A549 (cell line): ENCODE results near the gene FBXL4. TPM values are rescaled to one million over a fixed set of nuclear protein-coding genes. Genes with fewer than 3 reads are reported as not detected.

Experiments
- ATAC-seq, 2 experiments: fragments of 200-7000 bp in 1 of 2; fragments of >200 bp in 1 of 2; cut with Nextera tagmentation in 1 of 2; cut with Tn5 transposase in 1 of 2; 3 replicates each; pipeline versions ENCODE4 v1.8.0 to v1.9.1; 2018 to 2020; ENCODE audit warnings: mild to moderate bottlenecking in 1 of 2, moderate library complexity in 1 of 2
- CTCF ChIA-PET: fragments of 300-600 bp; sonication (Branson Sonifier 250); formaldehyde crosslinking; extraction: SDS; loops from one replicate; lab custom pipeline; 2021; ENCODE audit warnings: antibody characterized with exemption, inconsistent platforms; lab: Yijun Ruan, JAX
- POLR2A ChIA-PET: fragments of 350-600 bp; formaldehyde crosslinking; extraction: SDS; loops from one replicate; lab custom pipeline; 2021; ENCODE audit warnings: antibody characterized with exemption, inconsistent platforms; lab: Yijun Ruan, JAX
- DNase-seq, 2 experiments: peaks; one replicate each; pipeline versions ENCODE4 v3.0.0 to v3.0.0-alpha.2; 2011 to 2016; ENCODE audit warnings: low read depth in 1 of 2, low spot score in 1 of 2
- FAIRE-seq: peaks from 2 replicates; lab custom pipeline; 2011; peaks lifted over from hg19 to GRCh38; lab: Jason Lieb, UNC
- H3K27ac ChIP-seq, 2 experiments: fragments of >200 bp; sonication (Bioruptor Twin); formaldehyde crosslinking; 3 replicates each; pipeline ENCODE4 v1.5.1; 2016 to 2017
- H3K4me1 ChIP-seq: fragments of >200 bp; sonication (Bioruptor Twin); formaldehyde crosslinking; 3 replicates; pipeline ENCODE4 v1.6.1; 2016
- H3K4me2 ChIP-seq: fragments of >200 bp; sonication (Bioruptor Twin); formaldehyde crosslinking; 3 replicates; pipeline ENCODE4 v1.6.1; 2016
- H3K4me3 ChIP-seq: fragments of >200 bp; sonication (Bioruptor Twin); formaldehyde crosslinking; 3 replicates; pipeline ENCODE4 v1.5.1; 2016
- H3K9me3 ChIP-seq: fragments of >200 bp; sonication (Bioruptor Twin); formaldehyde crosslinking; 3 replicates; pipeline ENCODE4 v1.6.1; 2016
- ATOH8 ChIP-seq: fragments of 250-450 bp; sonication (Bioruptor Pico); IDR thresholded peaks from 2 replicates; pipeline ENCODE4 v1.5.0; 2020; ENCODE audit warnings: low read depth, mild to moderate bottlenecking, moderate library complexity
- CBX2 ChIP-seq: fragments of 200-600 bp; sonication (generic); IDR thresholded peaks from 2 replicates; pipeline ENCODE4 v1.6.1; 2016; ENCODE audit warnings: low read depth, mild to moderate bottlenecking, borderline replicate concordance
- CEBPB ChIP-seq, 2 experiments: fragments of >200 bp in 1 of 2; sonication (Bioruptor Twin) in 1 of 2; formaldehyde crosslinking in 1 of 2; IDR thresholded peaks; 2 replicates each; pipeline ENCODE4 v1.6.1; 2012 to 2016
- E2F6 ChIP-seq: IDR thresholded peaks from 2 replicates; pipeline ENCODE4 v1.6.1; 2012; ENCODE audit warnings: low read depth, borderline replicate concordance
- EHMT2 ChIP-seq: fragments of 200-600 bp; sonication (generic); IDR thresholded peaks from 2 replicates; pipeline ENCODE4 v1.6.1; 2016; ENCODE audit warnings: antibody characterized with exemption, low read depth, mild to moderate bottlenecking, moderate library complexity
- ELK1 ChIP-seq: fragments of 150-350 bp; IDR thresholded peaks from 2 replicates; pipeline ENCODE4 v1.6.1; 2014; ENCODE audit warnings: low read depth, mild to moderate bottlenecking, low read length
- FOSL2 ChIP-seq, 2 experiments: fragments of 450-650 bp in 1 of 2; fragments of >200 bp in 1 of 2; sonication (Bioruptor Twin) in 1 of 2; formaldehyde crosslinking; IDR thresholded peaks; 2 replicates each; pipeline versions ENCODE4 v1.5.0 to v1.6.1; 2016 to 2020; ENCODE audit warnings: mild to moderate bottlenecking in 1 of 2, moderate library complexity in 1 of 2
- HES2 ChIP-seq: fragments of >200 bp; sonication (Bioruptor Twin); formaldehyde crosslinking; IDR thresholded peaks from 2 replicates; pipeline ENCODE4 v1.6.1; 2016
- HEYL ChIP-seq: fragments of 250-450 bp; sonication (Bioruptor Pico); IDR thresholded peaks from 2 replicates; pipeline ENCODE4 v1.8.0; 2021; ENCODE audit warnings: mild to moderate bottlenecking, moderate library complexity
- HOXA7 ChIP-seq: fragments of 250-450 bp; sonication (Bioruptor Pico); IDR thresholded peaks from 2 replicates; pipeline ENCODE4 v1.5.0; 2020; ENCODE audit warnings: mild to moderate bottlenecking, moderate library complexity
- HOXB13 ChIP-seq: fragments of 250-450 bp; sonication (Bioruptor Pico); IDR thresholded peaks from 2 replicates; pipeline ENCODE4 v1.5.0; 2020; ENCODE audit warnings: low read depth, mild to moderate bottlenecking, moderate library complexity
- JUN ChIP-seq, 2 experiments: fragments of >200 bp; sonication (Bioruptor Twin); formaldehyde crosslinking; IDR thresholded peaks; 2 replicates in 1 of 2; 3 replicates in 1 of 2; pipeline ENCODE4 v1.6.1; 2016 to 2017
- KDM1A ChIP-seq: fragments of 200-600 bp; sonication (generic); IDR thresholded peaks from 2 replicates; pipeline ENCODE4 v1.6.1; 2016; ENCODE audit warnings: low read depth, mild to moderate bottlenecking
- KDM5A ChIP-seq: fragments of 200-600 bp; sonication (generic); IDR thresholded peaks from 2 replicates; pipeline ENCODE4 v1.6.1; 2016; ENCODE audit warnings: antibody characterized with exemption, mild to moderate bottlenecking
- MAZ ChIP-seq: fragments of 150-350 bp; IDR thresholded peaks from 2 replicates; pipeline ENCODE4 v1.6.1; 2014; ENCODE audit warnings: antibody characterized with exemption, low read depth, low read length, borderline replicate concordance
- NFE2L2 ChIP-seq: fragments of 150-350 bp; conservative IDR thresholded peaks from 2 replicates; pipeline ENCODE4 v1.6.1; 2014; ENCODE audit warnings: low read length
- POLR2A ChIP-seq: IDR thresholded peaks from 2 replicates; pipeline ENCODE4 v1.6.1; 2012; ENCODE audit warnings: mild to moderate bottlenecking, low read length
- POLR2AphosphoS2 ChIP-seq: conservative IDR thresholded peaks from 2 replicates; pipeline ENCODE4 v1.6.1; 2012; ENCODE audit warnings: low read length, improper control_type of control experiment, inconsistent platforms
- RARB ChIP-seq: fragments of 250-450 bp; sonication (Bioruptor Pico); IDR thresholded peaks from 2 replicates; pipeline ENCODE4 v1.8.0; 2021; ENCODE audit warnings: mild to moderate bottlenecking, moderate library complexity
- RFX5 ChIP-seq: fragments of 450-650 bp; IDR thresholded peaks from 2 replicates; pipeline ENCODE4 v1.7.1; 2014; ENCODE audit warnings: antibody characterized with exemption, mild to moderate bottlenecking, moderate library complexity
- RNF2 ChIP-seq: fragments of 200-600 bp; sonication (generic); IDR thresholded peaks from 2 replicates; pipeline ENCODE4 v1.6.1; 2016; ENCODE audit warnings: low read depth, mild to moderate bottlenecking, antibody characterized with exemption, moderate library complexity, borderline replicate concordance
- USF2 ChIP-seq: fragments of 450-650 bp; IDR thresholded peaks from 2 replicates; pipeline ENCODE4 v1.6.1; 2014; ENCODE audit warnings: antibody characterized with exemption
- ZC3H11A ChIP-seq: fragments of 450-650 bp; IDR thresholded peaks from 2 replicates; pipeline ENCODE4 v1.6.1; 2014; ENCODE audit warnings: antibody characterized with exemption, mild to moderate bottlenecking
- ZFP36 ChIP-seq: fragments of 450-650 bp; IDR thresholded peaks from 2 replicates; pipeline ENCODE4 v1.6.1; 2014; ENCODE audit warnings: borderline replicate concordance; ENCODE audit not compliant: partially characterized antibody
- ZSCAN20 ChIP-seq: fragments of 250-450 bp; sonication (Bioruptor Pico); IDR thresholded peaks from 2 replicates; pipeline ENCODE4 v1.8.0; 2022; ENCODE audit warnings: mild to moderate bottlenecking, moderate library complexity
- WGBS: methylation state at CpG from one replicate; pipeline ENCODE4 v1.1.6; 2017; ENCODE audit errors: missing lambda C conversion rate; 5-methylcytosine and 5-hydroxymethylcytosine counted together
- polyA plus RNA-seq, 4 experiments: library from polyadenylated mRNA; depleted of rRNA in 3 of 4; stranded (reverse); fragments of >200 nt; fragmentation: RNase III in 1 of 4; extraction: RNeasy Plus Mini Kit Qiagen cat#74134 plus additional on column Dnase treatment in 1 of 4; gene quantifications; 2 replicates in 3 of 4; 3 replicates in 1 of 4; pipeline ENCODE4 v1.2.3, GENCODE V29; 2011 to 2017

FBXL4 gene
- polyA plus RNA-seq, 2 of the 4 experiments (the other 2 are of a cell fraction), result 6.5 to 21.6 TPM

- Histone ChIP-seq H3K4me2 (peak overlapping the region; percentile 98), H3K4me3 (peak overlapping the region; percentile 55), H3K4me1 (peaks cover 11% of the 10 kb centered on the region; the same call in 2 of the 3 replicates), H3K27ac (no peak overlapping the region), H3K9me3 (no peaks in the 10 kb centered on the region)
- POLR2A ChIA-PET, result no interaction called here
- CTCF ChIA-PET, result interaction anchor here (1.0 to 1.5 kb wide), 4 partner anchors 10 to 286 kb away, joined by 3 to 6 read pairs (median 4); no protein-coding TSS in a partner anchor
- DNase-seq (peak in 1 of 2 experiments; percentile 22), ATAC-seq (peak; percentile 41 to 55; a peak in 4 of 6 replicates), FAIRE-seq (no peak)
- 8% methylated on average over 6 of the region's 42 CpGs for WGBS
- TF ChIP-seq HOXA7 (CRISPR knock-in tag) (no peak), RNF2 (peak; percentile 65; the same call in 1 of the 2 replicates), POLR2A (no peak)
Observed at GRCh38 chr6:98833307-98834059, 114.3 kb downstream of the FBXL4 start.

GRCh38 chr6:98833057-98833306 lies 114.8 kb downstream of the FBXL4 start:
- DNase-seq (peak in 1 of 2 experiments; percentile 56), FAIRE-seq (no peak), ATAC-seq (peak; percentile 46 to 80)
- H3K27ac ChIP-seq, result no peak overlapping the region
- no peaks in the 10 kb centered on the region for H3K9me3 ChIP-seq
- CTCF ChIA-PET, result interaction anchor here (1.0 to 1.5 kb wide), 4 partner anchors 10 to 286 kb away, joined by 3 to 6 read pairs (median 4); no protein-coding TSS in a partner anchor
- POLR2A ChIA-PET, result no interaction called here
- peak overlapping the region; percentile 55 for H3K4me3 ChIP-seq
- no CpG with 5 or more reads among the region's 26 CpGs for WGBS
- H3K4me1 ChIP-seq, result peaks cover 11% of the 10 kb centered on the region; the same call in 2 of the 3 replicates
- peak overlapping the region; percentile 98 for H3K4me2 ChIP-seq
- TF ChIP-seq ELK1 (no peak), POLR2AphosphoS2 (no peak), E2F6 (0 out of 2 replicates have a peak, but pooled peaks have one; percentile 45)

- FAIRE-seq (no peak), DNase-seq (no peak), ATAC-seq (peak; percentile 3 to 8; a peak in 2 of 6 replicates)
- ChIA-PET POLR2A (no interaction called here), CTCF (interaction anchor here (1.0 to 1.5 kb wide), 4 partner anchors 9 to 287 kb away, joined by 3 to 6 read pairs (median 4); no protein-coding TSS in a partner anchor)
- TF ChIP-seq MAZ (no peak), KDM1A (no peak), JUN (IDR thresholded peaks at IDR 0.05) (no peak), CBX2 (no peak), NFE2L2 (no peak), KDM5A (no peak)
- Histone ChIP-seq H3K27ac (no peak overlapping the region), H3K4me2 (peak overlapping the region; percentile 98), H3K9me3 (no peaks in the 10 kb centered on the region), H3K4me1 (peaks cover 11% of the 10 kb centered on the region; the same call in 2 of the 3 replicates), H3K4me3 (peak overlapping the region; percentile 55)
- WGBS, result 14% methylated on average over 13 of the region's 59 CpGs
Observed at GRCh38 chr6:98832284-98833056, 115.3 kb downstream of the FBXL4 start.

GRCh38 chr6:98831959-98832283 lies 115.8 kb downstream of the FBXL4 start:
- 41% methylated on average over 11 of the region's 11 CpGs for WGBS
- Histone ChIP-seq H3K4me3 (peak overlapping the region; percentile 55; the same call in 2 of the 3 replicates), H3K9me3 (no peaks in the 10 kb centered on the region), H3K4me1 (peaks cover 11% of the 10 kb centered on the region; the same call in 2 of the 3 replicates), H3K27ac (no peak overlapping the region), H3K4me2 (peak overlapping the region; percentile 98)
- DNase-seq, result no peak
- no peak for FAIRE-seq
- POLR2A ChIA-PET, result no interaction called here
- CTCF ChIA-PET, result interaction anchor here (1.3 to 1.5 kb wide), 2 partner anchors 42 to 287 kb away, joined by 3 to 5 read pairs; no protein-coding TSS in a partner anchor
- ATAC-seq, result no peak
- TF ChIP-seq HOXB13 (CRISPR knock-in tag), result no peak
- no peak for TF ChIP-seq RFX5
- no peak for TF ChIP-seq HEYL (CRISPR knock-in tag)
- no peak for TF ChIP-seq ZSCAN20 (CRISPR knock-in tag)
- TF ChIP-seq ATOH8 (CRISPR knock-in tag), result no peak
- TF ChIP-seq FOSL2 (IDR thresholded peaks at IDR 0.05), result no peak
- TF ChIP-seq FOSL2 (CRISPR knock-in tag; IDR thresholded peaks at IDR 0.05), result no peak
- no peak for TF ChIP-seq HES2
- no peak for TF ChIP-seq ZC3H11A
- no peak for TF ChIP-seq CEBPB (IDR thresholded peaks at IDR 0.05)
- TF ChIP-seq USF2, result no peak
- TF ChIP-seq RARB (CRISPR knock-in tag), result no peak
- no peak for TF ChIP-seq EHMT2
- no peak for TF ChIP-seq ZFP36
